Esophagus squamous epithelium (tissue), 5 donors: ENCODE results near the gene NCKAP1. TPM values are rescaled to one million over a fixed set of nuclear protein-coding genes. Genes with fewer than 3 reads are reported as not detected.

Source experiments
- DNase-seq: peaks from one replicate; lab custom pipeline; 2025; lab: John Stamatoyannopoulos, UW
- H3K27ac ChIP-seq, 4 donors: fragments of 200-600 bp; sonication (generic); one replicate each; pipeline ENCODE4 v1.5.1; 2016 to 2019; ENCODE audit warnings: mild to moderate bottlenecking in 1 of 4
- H3K27me3 ChIP-seq, 4 donors: fragments of 200-600 bp; sonication (generic); 1 replicate in 3 of 4; 2 replicates in 1 of 4; pipeline versions ENCODE4 v1.5.1 to v1.6.0; 2017 to 2021; ENCODE audit warnings: antibody characterized with exemption in 1 of 4
- H3K36me3 ChIP-seq, 3 donors: fragments of 200-600 bp; sonication (generic); one replicate each; pipeline ENCODE4 v1.5.1; 2016 to 2019
- H3K4me1 ChIP-seq, 3 donors: fragments of 200-600 bp; sonication (generic); one replicate each; pipeline ENCODE4 v1.5.1; 2017 to 2019
- H3K4me3 ChIP-seq, 4 donors: fragments of 200-600 bp; sonication (generic); 1 replicate in 3 of 4; 2 replicates in 1 of 4; pipeline ENCODE4 v1.5.1; 2016 to 2019; ENCODE audit warnings: mild to moderate bottlenecking in 2 of 4, moderate library complexity in 1 of 4
- H3K9me3 ChIP-seq, 3 donors: fragments of 200-600 bp; sonication (generic); one replicate each; pipeline ENCODE4 v1.5.1; 2016 to 2019
- CTCF ChIP-seq, 6 experiments: fragments of 450-650 bp in 4 of 6; fragments of 200-600 bp in 2 of 6; sonication (generic) in 2 of 6; IDR thresholded peaks; one replicate each; pipeline ENCODE4 v1.5.1; 2016 to 2019; ENCODE audit warnings: antibody characterized with exemption in 6 of 6, mild to moderate bottlenecking in 4 of 6, moderate library complexity in 4 of 6
- POLR2A ChIP-seq, 4 donors: fragments of 450-650 bp; IDR thresholded peaks; one replicate each; pipeline ENCODE4 v1.6.1; 2017; ENCODE audit warnings: antibody characterized with exemption in 4 of 4, mild to moderate bottlenecking in 4 of 4, moderate library complexity in 3 of 4
- WGBS, 2 donors: methylation state at CpG; one replicate each; pipeline ENCODE4 v1.1.5; 2018; 5-methylcytosine and 5-hydroxymethylcytosine counted together
- intact Hi-C: fragments of 100-400 bp; cut with DNase I; formaldehyde crosslinking; loops from one replicate; pipeline ENCODE4 v1.15.0; 2022
- total RNA-seq, 4 donors: library from RNA; depleted of rRNA; stranded (reverse); fragments of >200 nt; gene quantifications; one replicate each; pipeline ENCODE4 v1.1.0, GENCODE V29; 2016
- donor health status: DM: yes; HTN: yes; CAD: no.

The NCKAP1 gene
- total RNA-seq, 4 donors from 2014 or later = 85.9 to 163 (median 117) TPM

GRCh38 chr2:182946958-182947369, 91.3 kb downstream of the NCKAP1 start:
- DNase-seq = no peak
- TF ChIP-seq POLR2A (IDR thresholded peaks at IDR 0.05) (no peak), CTCF (IDR thresholded peaks at IDR 0.05) (no peak)
- H3K9me3 ChIP-seq = no peaks in the 10 kb centered on the region
- intact Hi-C loops = no loop called here
- H3K27ac ChIP-seq = no peak overlapping the region
- WGBS, 2 donors = 55 to 77% methylated on average over 1 of the region's 1 CpG
- peaks cover 0 to 8% (median 5%) of the 10 kb centered on the region in 3 donors for H3K4me1 ChIP-seq
- no peak overlapping the region for H3K4me3 ChIP-seq
- H3K27me3 ChIP-seq = no peaks in the 10 kb centered on the region
- peaks cover 3 to 89% (median 8%) of the 10 kb centered on the region in 3 donors for H3K36me3 ChIP-seq

- peaks cover 0 to 8% (median 5%) of the 10 kb centered on the region in 3 donors for H3K4me1 ChIP-seq
- H3K27ac ChIP-seq = no peak overlapping the region
- DNase-seq = no peak
- TF ChIP-seq CTCF (IDR thresholded peaks at IDR 0.05) = no peak
- TF ChIP-seq POLR2A (IDR thresholded peaks at IDR 0.05) = no peak
- H3K9me3 ChIP-seq = no peaks in the 10 kb centered on the region
- 39 to 40% methylated on average over 2 of the region's 2 CpGs for WGBS, 2 donors
- no peaks in the 10 kb centered on the region for H3K27me3 ChIP-seq
- no peak overlapping the region for H3K4me3 ChIP-seq
- peaks cover 0 to 86% (median 0%) of the 10 kb centered on the region in 3 donors for H3K36me3 ChIP-seq
- intact Hi-C loops = no loop called here
Measured at GRCh38 chr2:182943339-182943738, 94.9 kb downstream of the NCKAP1 start.

- Histone ChIP-seq H3K27me3 (no peaks in the 10 kb centered on the region), H3K36me3 (peaks cover 0 to 89% (median 0%) of the 10 kb centered on the region in 3 donors), H3K27ac (no peak overlapping the region), H3K9me3 (no peaks in the 10 kb centered on the region), H3K4me3 (no peak overlapping the region), H3K4me1 (peaks cover 0 to 12% (median 5%) of the 10 kb centered on the region in 3 donors)
- WGBS, 2 donors = 67 to 68% methylated on average over 2 of the region's 2 CpGs
- intact Hi-C loops = no loop called here
- TF ChIP-seq CTCF (IDR thresholded peaks at IDR 0.05) (no peak), POLR2A (IDR thresholded peaks at IDR 0.05) (no peak)
- no peak for DNase-seq
Measured at GRCh38 chr2:182942756-182943155, 95.5 kb downstream of the NCKAP1 start.

GRCh38 chr2:182941919-182942318, 96.3 kb downstream of the NCKAP1 start:
- Histone ChIP-seq H3K4me3 (no peak overlapping the region), H3K27me3 (no peaks in the 10 kb centered on the region), H3K4me1 (peaks cover 0 to 10% (median 2%) of the 10 kb centered on the region in 3 donors), H3K36me3 (peaks cover 0 to 90% (median 0%) of the 10 kb centered on the region in 3 donors), H3K27ac (no peak overlapping the region), H3K9me3 (no peaks in the 10 kb centered on the region)
- 48 to 84% methylated on average over 1 of the region's 1 CpG for WGBS, 2 donors
- intact Hi-C loops = no loop called here
- no peak for TF ChIP-seq CTCF (IDR thresholded peaks at IDR 0.05)
- TF ChIP-seq POLR2A (IDR thresholded peaks at IDR 0.05) = no peak
- no peak for DNase-seq

GRCh38 chr2:182941121-182941722, 97.0 kb downstream of the NCKAP1 start:
- WGBS, 2 donors = 82 to 93% methylated on average over 2 of the region's 2 CpGs
- no peak for TF ChIP-seq CTCF (IDR thresholded peaks at IDR 0.05)
- TF ChIP-seq POLR2A (IDR thresholded peaks at IDR 0.05) = no peak
- H3K4me3 ChIP-seq = no peak overlapping the region
- intact Hi-C loops = no loop called here
- no peak for DNase-seq
- no peaks in the 10 kb centered on the region for H3K27me3 ChIP-seq
- peaks cover 0 to 90% (median 0%) of the 10 kb centered on the region in 3 donors for H3K36me3 ChIP-seq
- peaks cover 0 to 6% (median 0%) of the 10 kb centered on the region in 3 donors for H3K4me1 ChIP-seq
- H3K9me3 ChIP-seq = no peaks in the 10 kb centered on the region
- H3K27ac ChIP-seq = no peak overlapping the region
